HG02571 (cell line): Measurements from ENCODE around the gene DHRS13.
"Not testable (repeated sequence)": the region's sequence is repeated elsewhere in the genome, so short reads cannot be mapped to it uniquely, and the experiment has no call there.

ENCODE experiments used
- ATAC-seq: cut with Tn5 transposase; IDR thresholded peaks from one replicate; pipeline ENCODE4 v1.9.1; 2021; ENCODE audit warnings: mild to moderate bottlenecking, moderate library complexity; ENCODE audit not compliant: unreplicated experiment

The DHRS13 gene

DNA sequence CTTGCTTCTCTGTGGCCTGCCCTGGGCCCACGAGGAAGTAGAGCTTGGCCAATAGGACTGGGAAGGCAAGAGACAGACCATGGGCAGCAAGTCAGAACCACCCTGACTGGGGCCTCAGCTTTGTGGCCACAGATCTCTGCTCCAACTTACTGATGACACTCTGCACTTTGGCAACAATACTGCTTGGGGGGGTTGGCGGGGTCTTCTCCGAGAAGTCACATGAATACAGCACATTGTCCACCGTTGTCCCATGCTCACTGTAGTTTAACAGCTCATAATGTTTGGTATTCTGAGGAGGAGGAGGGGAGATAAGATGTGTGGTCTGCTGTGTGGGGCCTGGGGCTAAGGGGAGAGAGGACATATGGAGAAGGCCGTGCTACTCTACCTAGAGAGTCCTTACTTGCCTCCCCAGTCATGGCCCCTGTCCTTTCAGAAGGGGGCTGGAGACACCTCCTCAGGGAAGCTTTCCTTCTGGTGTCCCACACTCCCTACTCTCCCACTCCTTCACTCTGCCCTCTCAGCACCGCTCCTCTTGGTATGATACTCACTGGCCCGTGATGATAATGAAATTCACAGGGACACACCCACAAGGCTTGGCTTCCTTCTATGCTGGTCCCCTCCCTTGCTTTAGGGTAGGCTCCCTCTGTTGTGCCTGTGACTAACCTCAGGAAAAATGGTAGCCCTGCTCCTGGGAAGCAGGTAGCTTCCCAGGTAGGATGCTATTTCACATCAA is 4.0 kb upstream of the DHRS13 start:
- no peak for ATAC-seq

DNA sequence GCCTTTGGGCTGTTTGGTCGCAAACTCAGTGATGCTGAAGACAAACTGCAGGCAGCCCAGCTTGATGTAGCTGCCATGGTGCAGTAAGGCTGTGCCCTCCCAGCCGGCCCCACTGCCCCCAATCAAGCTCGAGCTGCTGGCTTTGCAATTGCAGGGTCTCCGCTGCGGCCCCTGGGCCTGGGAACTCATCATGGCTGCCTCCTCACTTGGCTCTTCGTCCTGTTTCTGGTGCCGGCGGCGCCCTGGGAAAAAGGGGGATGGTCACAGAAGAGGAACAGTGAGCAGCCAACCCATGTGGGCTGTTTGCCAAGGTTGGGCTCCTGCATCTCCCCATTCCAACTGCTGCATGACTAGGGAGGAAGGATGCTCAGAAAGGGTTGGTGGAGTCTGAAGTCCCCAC is 3.4 kb upstream of the DHRS13 start:
- no peak for ATAC-seq

DNA sequence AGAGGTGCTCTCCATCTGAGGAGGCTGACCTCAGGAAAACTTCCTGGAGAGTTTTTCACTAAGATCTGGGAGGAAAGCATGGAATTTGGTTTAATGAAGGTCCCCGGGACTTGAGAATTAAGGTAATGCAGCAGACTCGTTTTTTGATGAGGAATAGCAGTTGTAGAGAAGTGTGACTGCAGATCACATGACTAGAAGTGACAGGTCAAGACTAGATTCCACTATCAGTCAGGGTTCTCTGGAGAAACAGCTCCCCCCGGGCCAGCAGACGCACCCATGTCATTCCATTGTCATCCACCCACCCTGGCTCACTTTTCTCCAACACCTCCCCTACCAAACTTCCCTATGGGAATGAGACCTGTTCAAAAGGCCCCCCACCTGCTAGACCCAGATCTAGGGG is 1.9 kb upstream of the DHRS13 start:
- no peak for ATAC-seq

DNA sequence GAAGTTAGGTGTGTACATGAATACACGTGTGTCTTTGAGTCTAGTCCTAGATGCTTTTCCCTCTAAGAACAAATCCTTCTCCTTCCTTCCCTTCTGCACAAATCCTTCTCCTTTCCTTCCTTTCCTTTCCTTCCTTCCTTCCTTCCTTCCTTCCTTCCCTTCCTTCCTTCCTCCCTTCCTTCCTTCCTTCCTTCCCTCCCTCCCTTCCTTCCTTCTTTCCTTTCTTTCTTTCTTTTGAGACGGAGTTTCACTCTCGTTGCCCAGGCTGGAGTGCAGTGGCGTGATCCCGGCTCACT is 615 bp upstream of the DHRS13 start:
- ATAC-seq: not testable (repeated sequence)

DNA sequence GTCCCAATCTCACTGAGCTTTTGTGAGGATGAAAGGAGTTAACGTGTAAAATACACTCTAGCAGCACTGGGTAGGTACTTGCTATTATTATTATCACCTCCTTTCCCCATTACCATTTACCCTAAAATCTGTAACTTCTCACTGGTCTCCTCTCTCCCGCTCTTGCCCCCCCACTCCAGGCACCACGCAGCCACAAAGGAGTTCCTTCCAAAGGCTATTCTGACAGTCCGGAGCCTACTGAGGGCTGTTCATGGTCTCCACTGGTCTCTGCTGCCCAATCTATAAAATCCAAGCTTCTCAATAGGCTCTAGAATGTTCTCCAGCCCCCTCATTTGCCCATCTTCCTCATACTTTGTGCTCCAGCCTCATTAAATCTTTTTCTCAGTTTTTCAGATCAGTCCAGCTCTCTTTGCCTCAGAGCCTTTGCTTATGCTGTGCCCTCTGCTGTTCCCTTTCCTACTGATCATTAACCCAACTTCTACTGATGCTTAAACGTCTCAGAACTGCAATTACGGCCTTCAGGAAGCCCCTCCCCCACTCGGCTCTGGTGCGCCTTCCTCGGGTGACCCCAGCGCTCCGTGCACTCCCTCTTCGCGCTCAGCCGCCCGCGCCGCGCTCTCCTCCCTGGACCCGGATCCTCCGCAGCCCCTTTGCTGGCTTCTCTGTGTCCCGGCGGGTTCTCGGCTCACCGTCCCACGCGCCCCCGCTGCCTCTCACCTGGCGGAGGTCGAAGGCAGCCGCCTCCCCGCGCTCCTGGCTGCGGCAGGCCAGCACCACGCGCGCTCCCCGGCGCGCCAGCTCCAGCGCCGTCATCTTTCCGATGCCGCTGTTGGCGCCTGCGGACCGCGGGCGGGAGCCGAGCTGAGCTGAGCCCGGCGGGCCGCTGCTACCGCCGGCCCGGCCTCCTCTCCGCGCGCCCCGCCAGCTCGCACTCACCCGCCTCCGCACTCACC is 737 bp downstream of the DHRS13 start:
- peak; percentile 26 for ATAC-seq

DNA sequence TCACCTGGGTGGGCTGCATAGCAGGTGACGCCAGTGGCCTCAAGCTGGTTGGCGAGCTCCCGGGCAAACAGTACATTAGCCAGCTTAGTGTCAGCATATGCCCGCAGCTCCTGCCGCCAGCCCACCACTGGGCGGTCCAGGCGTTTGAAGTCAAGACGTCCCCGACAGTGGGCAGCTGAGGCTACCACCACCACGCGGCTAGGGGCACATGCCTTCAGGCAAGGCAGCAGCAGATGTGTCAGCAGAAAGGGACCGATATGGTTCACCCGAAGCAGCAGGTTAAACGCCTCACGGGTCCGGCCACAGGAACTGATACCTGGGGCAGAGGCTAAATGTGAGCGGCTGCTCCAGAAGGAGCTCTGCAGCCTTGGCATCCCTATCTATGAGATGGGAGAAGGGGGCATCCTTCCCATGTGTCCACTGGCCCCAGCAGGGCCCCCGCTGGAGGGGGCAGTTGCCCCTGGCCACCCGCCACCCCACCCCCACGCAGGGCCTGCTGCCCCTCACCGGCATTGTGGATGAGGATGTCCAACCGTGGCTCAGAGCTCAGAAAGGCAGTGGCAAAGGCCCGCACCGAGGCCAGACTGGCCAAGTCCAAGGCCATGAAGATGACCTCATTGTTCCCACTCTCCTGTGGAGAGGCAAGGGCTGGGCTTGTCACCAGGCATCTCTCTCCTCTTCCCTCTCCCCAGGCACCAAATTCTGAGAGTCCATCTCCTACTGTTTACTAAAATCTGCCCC is 1.7 kb downstream of the DHRS13 start:
- no peak for ATAC-seq

DNA sequence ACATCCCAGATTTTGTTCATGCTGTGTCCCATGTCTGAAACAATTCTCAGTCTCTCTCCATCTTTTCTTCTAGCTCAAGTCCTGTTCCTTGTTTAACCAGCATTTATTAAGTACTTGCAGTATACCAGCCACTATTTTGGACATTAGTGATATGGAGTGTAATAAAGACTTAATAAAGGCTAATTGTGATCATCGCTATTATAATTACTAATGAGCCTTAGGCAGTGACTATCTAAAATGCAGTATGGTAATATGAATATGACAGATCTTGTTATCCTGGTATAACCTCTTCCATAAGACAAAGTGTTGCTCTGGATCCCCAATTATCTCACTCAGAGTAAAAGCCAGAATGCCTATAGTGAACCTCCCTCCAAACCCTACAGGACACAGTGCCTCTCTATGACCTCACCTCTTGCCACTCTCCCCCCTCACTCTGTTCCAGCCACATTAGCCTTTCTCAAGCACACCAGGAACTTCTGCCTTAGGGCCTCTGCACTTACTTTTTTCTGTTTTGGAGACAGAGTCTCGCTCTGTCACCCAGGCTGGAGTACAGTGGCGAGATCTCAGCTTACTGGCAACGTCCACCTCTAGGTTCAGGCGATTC is 3.6 kb downstream of the DHRS13 start:
- no peak for ATAC-seq

DNA sequence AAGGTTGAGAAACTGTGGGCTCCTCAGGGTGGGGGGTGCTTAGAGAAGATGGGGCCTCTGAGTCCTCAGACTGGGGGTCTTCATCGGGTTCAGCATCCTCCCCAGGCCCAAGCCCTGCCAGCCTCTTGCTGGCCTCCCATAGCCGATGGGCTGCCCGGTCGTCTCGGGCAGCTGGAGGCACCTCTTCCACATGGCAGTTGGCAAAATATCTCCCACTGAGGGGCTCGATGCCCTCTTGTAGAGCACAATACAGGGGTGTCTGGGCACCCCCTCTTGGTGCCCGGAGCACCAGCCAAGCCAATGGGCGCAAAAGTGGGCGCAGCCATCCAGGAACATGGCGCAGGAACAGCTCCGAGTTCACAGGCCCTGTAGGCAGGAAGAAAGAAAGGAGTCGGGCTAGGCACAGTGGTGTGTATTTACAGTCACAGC is 4.3 kb downstream of the DHRS13 start:
- no peak for ATAC-seq

DNA sequence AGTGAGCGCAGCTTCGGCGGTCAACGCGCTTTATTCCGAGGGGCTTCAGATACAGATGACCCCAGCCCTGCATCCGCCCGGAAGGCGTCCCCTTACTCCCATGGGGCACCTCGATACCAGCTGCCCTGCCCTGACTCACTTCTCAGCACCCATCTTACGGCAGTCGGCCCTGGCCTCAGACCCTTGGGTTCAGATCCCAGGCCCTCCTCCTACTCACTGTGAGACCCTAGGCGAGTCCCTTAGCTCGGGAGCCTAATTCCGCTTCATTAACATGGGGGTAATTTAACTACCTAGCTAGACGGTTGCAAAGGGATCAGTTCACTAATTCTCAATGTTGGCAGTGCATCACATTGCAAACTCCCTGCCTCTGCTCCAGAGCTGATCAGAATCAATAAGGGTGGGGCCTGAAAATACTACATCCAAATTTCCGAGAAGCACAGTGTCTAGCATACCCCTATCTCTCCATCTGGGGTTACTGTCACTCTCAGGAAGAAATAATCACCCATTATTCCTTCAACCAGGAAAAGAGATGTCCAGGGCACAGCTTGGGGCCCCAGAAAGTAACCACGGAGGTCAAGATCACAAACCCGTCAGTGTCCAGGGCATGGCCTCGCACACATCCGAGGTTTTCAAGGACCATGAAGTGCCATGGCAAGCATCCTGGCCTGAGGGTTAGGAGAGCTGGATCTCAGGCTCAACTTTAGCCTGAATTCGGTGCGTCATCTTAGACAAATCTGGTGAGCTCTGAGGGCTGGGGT is 4.9 kb downstream of the DHRS13 start:
- ATAC-seq: no peak

DNA sequence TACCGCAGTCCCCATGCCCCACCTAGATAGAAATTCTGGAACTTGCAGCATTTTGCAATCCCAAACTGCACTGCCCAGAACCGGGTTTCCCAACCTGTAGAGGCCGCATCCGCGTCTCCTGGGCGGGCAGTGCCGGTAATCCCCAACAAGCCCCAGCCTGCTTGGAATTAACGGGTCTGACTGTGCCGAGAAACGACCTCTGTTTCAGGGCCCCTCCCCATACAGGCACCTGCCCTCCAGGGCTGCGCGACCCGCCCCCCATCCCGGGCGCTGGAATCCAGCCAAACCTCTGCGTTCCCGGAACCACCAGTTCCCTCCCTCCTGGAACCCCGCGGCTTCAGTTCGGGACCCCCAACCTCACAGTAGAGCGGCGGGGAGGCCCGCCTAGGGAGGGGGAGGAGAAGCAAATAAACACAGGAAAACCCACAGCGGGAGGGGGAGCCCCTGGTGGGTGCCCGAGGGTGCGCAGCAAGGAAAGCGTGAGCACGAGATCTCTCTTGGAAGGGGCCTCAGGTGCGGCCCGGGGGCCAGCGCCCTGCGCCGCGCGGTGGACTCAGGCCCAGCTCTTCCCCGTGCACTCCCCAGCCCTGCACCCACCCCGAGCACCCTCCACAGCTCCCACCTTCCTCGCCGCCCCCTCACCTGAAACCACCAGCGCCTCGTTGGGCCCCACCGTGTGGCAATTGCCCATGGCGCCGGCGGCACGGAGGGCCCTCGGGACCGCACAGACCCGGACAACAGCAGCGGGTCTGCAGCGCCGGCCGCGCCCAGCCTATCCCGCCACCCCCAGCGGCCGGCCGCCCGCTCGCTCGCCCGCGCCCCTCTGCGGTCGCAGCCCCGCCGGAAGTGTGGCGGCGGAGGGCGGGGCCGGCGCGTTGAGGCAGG is 5.8 kb downstream of the DHRS13 start, which contains the start of gene FLOT2:
TSS of gene FLOT2 (minus strand) at position 850 of the 885 bp plus-strand sequence. CDS start at position 691, 159 bp downstream.
- ATAC-seq: no peak

DNA sequence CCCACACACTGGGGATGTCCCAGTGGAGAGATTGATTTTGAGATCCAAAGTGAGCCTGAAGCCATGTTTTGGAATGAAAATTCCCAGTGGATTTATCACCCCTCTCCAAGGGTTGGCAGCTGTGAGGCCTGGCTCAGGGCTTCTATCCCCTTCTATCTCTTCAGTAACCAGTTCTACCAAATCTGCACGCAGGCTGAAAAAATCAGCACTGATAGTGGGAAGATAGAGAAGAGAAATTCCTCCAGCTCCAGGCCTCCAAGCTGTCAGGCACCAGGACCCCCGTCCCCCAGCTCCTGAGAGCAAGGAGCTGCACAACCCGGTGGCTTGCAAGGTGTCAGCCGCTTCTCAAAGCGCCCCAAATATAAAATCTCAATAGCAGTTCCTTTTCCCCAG is 6.4 kb downstream of the DHRS13 start:
- no peak for ATAC-seq

DNA sequence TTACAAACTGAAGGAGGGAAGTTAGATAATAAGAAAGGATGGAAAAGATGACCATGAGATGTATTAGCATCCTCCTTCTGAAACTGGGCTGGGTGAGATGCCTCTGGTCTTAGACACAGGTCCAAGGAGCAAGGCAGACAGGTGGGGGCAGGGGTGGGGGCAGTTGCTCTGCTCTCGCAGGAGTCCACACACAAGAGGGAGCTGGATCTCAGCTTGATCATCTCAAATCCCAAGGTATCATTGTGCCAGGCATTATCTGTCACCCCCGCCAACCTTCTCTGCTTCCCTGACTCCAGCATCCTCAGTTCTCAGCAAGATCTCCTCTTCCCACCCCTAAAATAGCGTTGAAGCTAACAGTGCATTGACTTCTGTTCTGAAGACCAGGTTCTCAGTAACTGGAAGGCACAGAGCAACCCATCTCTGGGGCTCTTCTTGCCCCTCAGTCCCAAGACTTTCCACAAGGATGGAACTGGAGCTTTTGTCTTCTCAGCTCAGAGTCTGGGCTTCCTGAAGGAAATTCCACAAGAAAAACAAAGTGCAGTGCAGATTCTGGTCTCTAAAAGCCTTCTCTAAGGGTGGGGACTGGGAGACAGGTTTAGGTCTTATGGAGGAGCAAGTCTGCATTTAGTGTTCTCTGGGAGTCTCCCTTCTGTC is 7.0 kb downstream of the DHRS13 start:
- no peak for ATAC-seq

DNA sequence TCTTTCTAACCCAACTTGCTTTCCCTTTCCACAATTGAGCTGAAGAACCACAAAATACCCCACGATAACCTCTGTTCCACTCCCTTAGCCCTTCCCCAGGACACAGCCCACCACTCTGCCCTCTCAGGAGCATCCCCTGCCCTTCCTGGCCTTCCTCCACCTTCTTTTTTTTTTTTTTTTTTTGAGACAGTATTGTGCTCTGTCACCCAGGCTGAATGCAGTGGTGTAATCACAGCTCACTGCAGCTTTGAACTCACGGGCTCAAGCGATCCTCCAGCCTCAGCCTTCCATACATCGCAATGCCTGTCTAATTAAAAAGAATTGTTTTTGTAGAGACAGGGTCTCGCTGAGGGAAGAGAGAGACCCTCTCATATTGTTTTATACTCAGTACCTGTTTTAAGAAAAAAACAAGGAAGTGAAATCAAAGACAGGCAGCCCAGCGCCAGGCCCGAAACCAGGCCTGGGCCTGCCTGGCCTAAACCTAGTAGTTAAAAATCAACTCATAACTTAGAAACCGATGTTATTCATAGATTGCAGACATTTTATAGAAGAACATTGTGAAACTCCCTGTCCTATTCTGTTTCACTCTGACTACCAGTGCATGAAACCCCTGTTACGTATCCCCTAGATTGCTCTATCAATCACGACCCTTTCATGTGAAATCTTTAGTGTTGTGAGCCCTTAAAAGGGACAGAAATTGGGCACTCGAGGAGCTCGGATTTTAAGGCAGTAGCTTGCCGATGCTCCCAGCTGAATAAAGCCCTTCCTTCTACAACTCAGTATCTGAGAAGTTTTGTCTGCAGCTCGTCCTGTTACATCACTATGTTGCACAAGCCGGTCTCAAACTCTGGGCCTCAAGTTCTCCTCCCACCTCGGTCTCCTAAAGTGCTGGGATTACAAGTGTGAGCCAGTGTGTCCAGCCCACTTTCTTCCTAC is 9.4 kb downstream of the DHRS13 start:
- ATAC-seq: not testable (repeated sequence)

DNA sequence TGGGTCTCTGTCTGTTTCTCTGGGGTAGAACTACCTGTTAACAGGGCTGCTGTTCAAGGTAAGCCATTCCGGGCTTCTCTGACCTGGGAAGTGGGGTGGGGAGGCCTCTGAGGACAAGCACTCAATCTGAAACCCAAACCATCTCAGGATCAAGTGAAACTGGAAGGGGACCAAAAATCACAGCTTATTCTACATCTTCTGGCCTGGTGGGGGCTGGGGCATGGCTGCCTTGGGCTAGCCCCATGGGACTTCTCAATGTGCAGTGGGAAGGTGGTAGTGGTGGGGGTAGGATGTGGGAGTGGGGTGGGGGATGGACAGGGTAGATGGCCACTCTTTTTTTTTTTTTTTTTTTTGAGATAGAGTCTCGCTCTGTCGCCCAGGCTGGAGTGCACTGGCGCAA is 10.9 kb downstream of the DHRS13 start:
- ATAC-seq: no peak

DNA sequence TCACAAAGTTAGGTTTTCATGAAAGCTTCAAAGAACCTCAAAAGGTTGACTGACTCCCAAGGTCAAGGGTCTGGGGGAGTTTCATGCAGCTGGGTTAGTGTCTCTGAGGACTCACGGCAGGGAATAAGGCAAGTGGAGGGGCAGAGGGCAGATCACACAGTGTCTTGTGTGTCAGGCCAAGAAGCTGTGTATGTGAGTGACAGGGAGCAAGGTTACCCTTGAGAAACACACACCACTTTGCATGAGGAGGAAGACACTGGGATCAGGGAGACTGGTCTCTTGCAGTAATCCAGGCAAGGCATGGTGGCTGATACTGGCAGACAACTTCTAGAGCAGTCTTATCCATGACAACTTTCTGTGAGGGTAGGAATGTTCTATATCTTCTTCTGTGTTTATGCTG is 11.7 kb downstream of the DHRS13 start:
- ATAC-seq: no peak

DNA sequence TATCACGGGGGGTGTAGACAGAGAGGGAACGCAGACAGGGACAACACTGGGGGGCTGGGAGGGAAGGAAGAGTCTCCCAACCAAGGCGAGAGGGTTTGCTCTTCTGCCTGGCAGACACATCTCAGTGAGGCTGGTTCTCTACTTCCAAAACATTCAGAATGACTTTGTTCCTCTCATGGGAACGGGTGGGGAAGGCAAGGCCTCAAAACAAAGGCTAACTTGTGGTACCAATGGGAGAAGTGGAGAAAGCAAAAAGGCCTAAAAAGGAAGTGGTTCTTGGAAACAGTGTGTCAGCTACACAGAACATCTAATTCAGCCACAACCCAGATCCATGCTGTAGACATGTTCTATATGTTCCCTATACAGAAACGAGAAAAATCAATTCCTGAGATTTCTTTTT is 12.9 kb downstream of the DHRS13 start:
- no peak for ATAC-seq

DNA sequence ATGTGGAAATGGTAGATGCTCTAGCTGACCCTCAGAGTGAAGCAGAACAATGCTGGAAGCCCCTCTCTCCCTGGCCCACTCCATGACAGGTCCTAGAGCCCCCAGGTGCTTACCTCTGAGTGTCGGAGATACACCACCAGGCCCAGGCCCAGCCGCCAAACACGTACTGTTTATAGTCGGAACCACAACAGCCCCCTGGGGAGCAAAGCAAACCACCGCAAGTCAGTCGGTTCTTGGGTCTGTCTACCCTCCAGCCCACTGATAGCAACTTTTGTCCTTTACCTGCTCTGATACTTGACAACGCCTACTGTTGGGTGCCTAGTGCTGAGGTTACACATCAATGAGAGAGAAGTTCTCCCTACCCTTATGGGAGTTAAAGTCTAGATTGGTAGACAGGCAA is 14.0 kb downstream of the DHRS13 start:
- no peak for ATAC-seq
